IMR-90 (cell line): ENCODE measurements around the gene SYTL3. TPM values are rescaled to one million over a fixed set of nuclear protein-coding genes. Genes with fewer than 3 reads are reported as not detected.

Source experiments
- ATAC-seq: fragments of 200-7000 bp; cut with Tn5 transposase; 2 replicates; pipeline ENCODE4 v1.9.1; 2020; ENCODE audit warnings: low read depth, mild to moderate bottlenecking, moderate library complexity
- BruUV-seq: library from RNA; stranded (reverse); fragments of 400-500 nt; replicated peaks from 2 replicates; lab custom pipeline; 2021; lab: Mats Ljungman, UMichigan
- CTCF ChIA-PET: fragments of 300-600 bp; formaldehyde crosslinking; extraction: SDS; loops from one replicate; lab custom pipeline; 2021; ENCODE audit warnings: antibody characterized with exemption; lab: Yijun Ruan, JAX
- POLR2A ChIA-PET: fragments of 300-600 bp; sonication (Branson Sonifier 250); formaldehyde crosslinking; loops from one replicate; lab custom pipeline; 2022; ENCODE audit warnings: antibody characterized with exemption; ENCODE audit not compliant: unreplicated experiment; lab: Charles Lee
- DNase-seq: peaks from one replicate; pipeline ENCODE4 v3.0.0; 2013
- H2AFZ ChIP-seq: replicated peaks from 2 replicates; pipeline ENCODE3; 2013; ENCODE audit warnings: low read length, mild to moderate bottlenecking; ENCODE audit not compliant: poor library complexity
- H2AK5ac ChIP-seq: 2 replicates; pipeline ENCODE4 v1.6.1; 2013; ENCODE audit warnings: low read depth, low read length, inconsistent platforms
- H2AK9ac ChIP-seq: replicated peaks from 2 replicates; pipeline ENCODE3; 2013; ENCODE audit warnings: mild to moderate bottlenecking, low read depth, low read length, moderate library complexity; ENCODE audit not compliant: poor library complexity
- H2BK120ac ChIP-seq: 2 replicates; pipeline ENCODE4 v1.6.1; 2013; ENCODE audit warnings: low read depth, low read length, inconsistent platforms
- H2BK15ac ChIP-seq: 3 replicates; pipeline ENCODE4 v1.6.1; 2013; ENCODE audit warnings: low read depth, low read length, inconsistent platforms
- H2BK20ac ChIP-seq: 2 replicates; pipeline ENCODE4 v1.6.1; 2013; ENCODE audit warnings: low read depth, mild to moderate bottlenecking, inconsistent platforms, low read length, moderate library complexity
- H2BK5ac ChIP-seq: 2 replicates; pipeline ENCODE4 v1.6.1; 2013; ENCODE audit warnings: mild to moderate bottlenecking, low read depth, low read length, inconsistent platforms; ENCODE audit not compliant: poor library complexity, severe bottlenecking
- H3K14ac ChIP-seq: replicated peaks from 2 replicates; pipeline ENCODE4 v1.6.1; 2013; ENCODE audit warnings: low read depth, low read length, inconsistent platforms
- H3K18ac ChIP-seq: 2 replicates; pipeline ENCODE4 v1.6.1; 2013; ENCODE audit warnings: low read depth, low read length, control low read depth
- H3K23ac ChIP-seq: 2 replicates; pipeline ENCODE4 v1.6.1; 2013; ENCODE audit warnings: low read depth, low read length, inconsistent platforms
- H3K27ac ChIP-seq: 2 replicates; pipeline ENCODE4 v1.5.1; 2013; ENCODE audit warnings: mild to moderate bottlenecking, control low read depth, low read length; ENCODE audit not compliant: insufficient read depth
- H3K27me3 ChIP-seq: 2 replicates; pipeline ENCODE4 v1.6.1; 2013; ENCODE audit warnings: low read length; ENCODE audit not compliant: control insufficient read depth, insufficient read depth
- H3K36me3 ChIP-seq: 2 replicates; pipeline ENCODE4 v1.6.1; 2013; ENCODE audit warnings: low read length, mixed read lengths; ENCODE audit not compliant: control insufficient read depth, insufficient read depth
- H3K4ac ChIP-seq: 2 replicates; pipeline ENCODE4 v1.6.1; 2013; ENCODE audit warnings: low read depth, low read length, inconsistent platforms
- H3K4me1 ChIP-seq: 2 replicates; pipeline ENCODE4 v1.6.1; 2013; ENCODE audit warnings: low read length, mixed read lengths; ENCODE audit not compliant: control insufficient read depth, insufficient read depth
- H3K4me2 ChIP-seq: 2 replicates; pipeline ENCODE4 v1.6.1; 2013; ENCODE audit warnings: low read depth, mild to moderate bottlenecking, control low read depth, low read length, moderate library complexity
- H3K4me3 ChIP-seq: 2 replicates; pipeline ENCODE4 v1.5.1; 2013; ENCODE audit warnings: low read depth, mild to moderate bottlenecking, control low read depth, low read length, moderate library complexity; ENCODE audit not compliant: insufficient read depth
- H3K56ac ChIP-seq: 2 replicates; pipeline ENCODE4 v1.6.1; 2013; ENCODE audit warnings: low read length, inconsistent platforms; ENCODE audit not compliant: insufficient read depth; ENCODE audit errors: extremely low read depth
- H3K79me1 ChIP-seq, 2 experiments: 2 replicates each; pipeline ENCODE4 v1.6.1; 2013; ENCODE audit warnings: low read length in 2 of 2, inconsistent platforms in 1 of 2, low read depth in 1 of 2
- H3K9ac ChIP-seq: 2 replicates; pipeline ENCODE4 v1.6.1; 2013; ENCODE audit warnings: low read depth, low read length, control low read depth
- H3K9me1 ChIP-seq: 2 replicates; pipeline ENCODE4 v1.6.1; 2013; ENCODE audit warnings: low read length, inconsistent platforms; ENCODE audit not compliant: insufficient read depth
- H3K9me3 ChIP-seq: 2 replicates; pipeline ENCODE4 v1.6.1; 2013; ENCODE audit warnings: low read length; ENCODE audit not compliant: control insufficient read depth, insufficient read depth
- H4K20me1 ChIP-seq: 2 replicates; pipeline ENCODE4 v1.6.1; 2013; ENCODE audit warnings: low read length, inconsistent platforms; ENCODE audit not compliant: insufficient read depth
- H4K5ac ChIP-seq: 2 replicates; pipeline ENCODE4 v1.6.1; 2013; ENCODE audit warnings: mild to moderate bottlenecking, low read depth, low read length, control low read depth
- H4K8ac ChIP-seq, 2 experiments: 2 replicates each; pipeline ENCODE4 v1.6.1; 2013; ENCODE audit warnings: low read depth in 2 of 2, low read length in 2 of 2, control low read depth in 1 of 2, inconsistent platforms in 1 of 2
- H4K91ac ChIP-seq: 2 replicates; pipeline ENCODE4 v1.6.1; 2013; ENCODE audit warnings: low read depth, low read length, inconsistent platforms; ENCODE audit not compliant: insufficient read depth
- BHLHE40 ChIP-seq: fragments of 150-350 bp; IDR thresholded peaks from 2 replicates; pipeline ENCODE4 v1.6.1; 2016; ENCODE audit warnings: mild to moderate bottlenecking, low read depth, low read length
- CEBPB ChIP-seq: IDR thresholded peaks from 2 replicates; pipeline ENCODE4 v1.6.1; 2012; ENCODE audit warnings: low read depth, low read length, improper control_type of control experiment
- CHD1 ChIP-seq: IDR thresholded peaks from 2 replicates; pipeline ENCODE4 v1.6.1; 2012; ENCODE audit warnings: low read depth, low read length, improper control_type of control experiment
- MAFK ChIP-seq: IDR thresholded peaks from 2 replicates; pipeline ENCODE4 v1.6.1; 2012; ENCODE audit warnings: low read depth, low read length, improper control_type of control experiment
- MXI1 ChIP-seq: IDR thresholded peaks from 2 replicates; pipeline ENCODE4 v1.6.1; 2012; ENCODE audit warnings: low read depth, mild to moderate bottlenecking, low read length, moderate library complexity, borderline replicate concordance
- RAD21 ChIP-seq: IDR thresholded peaks from 2 replicates; pipeline ENCODE4 v1.6.1; 2012; ENCODE audit warnings: low read length, improper control_type of control experiment
- RFX5 ChIP-seq: IDR thresholded peaks from 2 replicates; pipeline ENCODE4 v1.8.0; 2012; ENCODE audit warnings: low read depth, mild to moderate bottlenecking, low read length, moderate library complexity
- SMC3 ChIP-seq: fragments of 150-350 bp; IDR thresholded peaks from 2 replicates; pipeline ENCODE4 v1.6.1; 2016; ENCODE audit warnings: low read depth, mild to moderate bottlenecking, antibody characterized with exemption, low read length, moderate library complexity
- WGBS, 2 experiments: methylation state at CpG; one replicate each; pipeline versions ENCODE4 v1.1.5 to v1.1.7; 2013; ENCODE audit warnings: missing lambda C conversion rate in 2 of 2; ENCODE audit not compliant: insufficient read length in 1 of 2; ENCODE audit errors: extremely low coverage in 2 of 2; 5-methylcytosine and 5-hydroxymethylcytosine counted together
- dilution Hi-C: fragments of 300-500 bp; cut with HindIII; formaldehyde crosslinking; loops from one replicate; pipeline ENCODE4 v1.14.3; 2018; ENCODE audit warnings: low sequenced_read_pairs; ENCODE audit not compliant: unreplicated experiment
- in situ Hi-C: fragments of 300-500 bp; cut with MboI; formaldehyde crosslinking; loops from 3 replicates; pipeline ENCODE4 v1.14.3; 2019; ENCODE audit warnings: low sequenced_read_pairs, inconsistent platforms, mixed read lengths
- intact Hi-C: fragments of 100-400 bp; cut with micrococcal nuclease; formaldehyde crosslinking; loops from 2 replicates; pipeline ENCODE4 v1.10.0; 2022
- polyA plus RNA-seq, 3 experiments: library from polyadenylated mRNA; depleted of rRNA; stranded (reverse); fragments of >200 nt; gene quantifications; 2 replicates each; pipeline ENCODE4 v1.2.3, GENCODE V29; 2012; ENCODE audit warnings: low replicate concordance in 1 of 3
- total RNA-seq: library from RNA; depleted of rRNA; stranded (reverse); fragments of >200 nt; gene quantifications from 2 replicates; pipeline ENCODE4 v1.2.3, GENCODE V29; 2012
- TF ChIP-seq, protein P1 (sequence below): fragments of 150-350 bp; IDR thresholded peaks from 2 replicates; pipeline ENCODE4 v1.6.1; 2016; ENCODE audit warnings: low read depth, mild to moderate bottlenecking, low read length, moderate library complexity, borderline replicate concordance
- TF ChIP-seq, protein P2 (sequence below): fragments of 150-350 bp; IDR thresholded peaks from 2 replicates; pipeline ENCODE4 v1.6.1; 2017; ENCODE audit warnings: mild to moderate bottlenecking, antibody characterized with exemption, low read length, low read depth

Gene SYTL3
- total and polyA plus RNA-seq, 2 of the 4 experiments (the other 2 are of a cell fraction) = 2.9 to 4.3 TPM

DNA sequence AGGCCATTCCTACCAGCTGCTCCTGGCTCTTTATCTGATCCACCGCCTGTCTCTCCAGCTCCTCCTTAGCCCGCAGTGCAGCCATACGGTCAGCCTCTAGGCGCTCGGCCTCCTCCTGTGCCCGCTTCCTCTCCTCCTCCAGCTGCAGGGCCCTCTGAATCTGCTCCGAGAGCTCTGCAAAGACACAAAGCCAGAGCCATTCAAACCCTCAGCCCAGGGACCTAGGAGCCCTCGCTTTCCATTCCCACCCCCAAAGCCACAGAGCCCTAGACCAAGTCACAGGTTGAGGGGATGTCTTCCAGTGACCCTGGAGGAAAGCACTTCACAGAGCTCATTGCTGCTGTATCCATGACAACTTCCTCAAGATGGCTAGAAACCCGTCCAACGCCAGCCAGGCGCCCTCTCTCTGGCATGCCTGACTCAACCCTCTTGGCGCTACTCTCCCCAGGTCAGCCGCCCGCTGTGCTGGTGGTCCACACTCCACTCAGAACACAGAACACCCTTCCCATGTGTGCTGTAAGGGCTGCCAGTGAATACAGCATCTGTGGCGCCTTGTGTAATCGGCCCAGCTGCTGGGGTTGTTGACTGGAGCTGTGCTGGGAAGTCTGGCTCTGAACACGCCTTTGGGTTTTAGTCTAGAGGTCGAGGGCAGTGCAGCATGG is 120.0 kb downstream of the SYTL3 start:
- POLR2A ChIA-PET = no interaction called here
- Histone ChIP-seq H3K23ac (no peak overlapping the region), H3K36me3 (peaks cover 74% of the 10 kb centered on the region), H4K8ac (no peak overlapping the region), H2AK9ac (no peak overlapping the region), H3K4me3 (no peak overlapping the region), H2BK20ac (no peak overlapping the region), H3K4me1 (no peaks in the 10 kb centered on the region), H4K91ac (no peak overlapping the region), H4K20me1 (no peaks in the 10 kb centered on the region), H2BK15ac (no peak overlapping the region), H4K5ac (no peak overlapping the region), H3K18ac (no peak overlapping the region), H2AK5ac (no peak overlapping the region), H3K27ac (no peak overlapping the region), H2BK5ac (no peak overlapping the region), H3K4ac (no peak overlapping the region), H3K79me1 (peaks cover 0 to 6% of the 10 kb centered on the region in 2 experiments; a peak in 3 of 4 replicates), H3K9me3 (no peaks in the 10 kb centered on the region), H3K9ac (no peak overlapping the region), H3K56ac (no peak overlapping the region), H3K9me1 (peaks cover 5% of the 10 kb centered on the region; the same call in 1 of the 2 replicates), H3K4me2 (no peak overlapping the region), H3K27me3 (no peaks in the 10 kb centered on the region), H2AFZ (no peak overlapping the region), H3K14ac (no peak overlapping the region), H2BK120ac (no peak overlapping the region)
- DNase-seq = no peak
- intact Hi-C loops (no loop called here), in situ Hi-C loops (no loop called here), dilution Hi-C loops (no loop called here)
- CTCF ChIA-PET = no interaction called here
- 92% methylated on average over 9 of the region's 18 CpGs; no CpG with 5 or more reads in 1 of the 2 experiments for WGBS, 2 experiments
- no TSS peak for BruUV-seq
- no peak for ATAC-seq
- TF ChIP-seq CHD1 (no peak), RFX5 (no peak), BHLHE40 (no peak), CEBPB (no peak), MXI1 (no peak), SMC3 (no peak), MAFK (no peak), RAD21 (no peak)
- TF ChIP-seq, protein P1, sequence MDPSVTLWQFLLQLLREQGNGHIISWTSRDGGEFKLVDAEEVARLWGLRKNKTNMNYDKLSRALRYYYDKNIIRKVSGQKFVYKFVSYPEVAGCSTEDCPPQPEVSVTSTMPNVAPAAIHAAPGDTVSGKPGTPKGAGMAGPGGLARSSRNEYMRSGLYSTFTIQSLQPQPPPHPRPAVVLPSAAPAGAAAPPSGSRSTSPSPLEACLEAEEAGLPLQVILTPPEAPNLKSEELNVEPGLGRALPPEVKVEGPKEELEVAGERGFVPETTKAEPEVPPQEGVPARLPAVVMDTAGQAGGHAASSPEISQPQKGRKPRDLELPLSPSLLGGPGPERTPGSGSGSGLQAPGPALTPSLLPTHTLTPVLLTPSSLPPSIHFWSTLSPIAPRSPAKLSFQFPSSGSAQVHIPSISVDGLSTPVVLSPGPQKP = no peak
- TF ChIP-seq, protein P2, sequence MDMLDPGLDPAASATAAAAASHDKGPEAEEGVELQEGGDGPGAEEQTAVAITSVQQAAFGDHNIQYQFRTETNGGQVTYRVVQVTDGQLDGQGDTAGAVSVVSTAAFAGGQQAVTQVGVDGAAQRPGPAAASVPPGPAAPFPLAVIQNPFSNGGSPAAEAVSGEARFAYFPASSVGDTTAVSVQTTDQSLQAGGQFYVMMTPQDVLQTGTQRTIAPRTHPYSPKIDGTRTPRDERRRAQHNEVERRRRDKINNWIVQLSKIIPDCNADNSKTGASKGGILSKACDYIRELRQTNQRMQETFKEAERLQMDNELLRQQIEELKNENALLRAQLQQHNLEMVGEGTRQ = no peak
